OCI-LY1 (cell line): ENCODE measurements around the gene STK32C.

Experiments
- H2AFZ ChIP-seq: fragments of 200-600 bp; sonication (generic), shearing (Covaris generic); 2 replicates; pipeline ENCODE4 v1.6.0; 2014; ENCODE audit warnings: antibody characterized with exemption, mild to moderate bottlenecking, low read length
- H3F3A ChIP-seq: fragments of 200-600 bp; sonication (generic), shearing (Covaris generic); 2 replicates; pipeline ENCODE4 v1.6.0; 2014; ENCODE audit warnings: mild to moderate bottlenecking, antibody characterized with exemption, low read length, moderate library complexity; ENCODE audit not compliant: insufficient read depth
- H3K27ac ChIP-seq: fragments of 200-600 bp; sonication (generic); 2 replicates; pipeline ENCODE4 v1.5.1; 2014; ENCODE audit warnings: low read length, mixed run types, mild to moderate bottlenecking, low read depth; ENCODE audit not compliant: poor library complexity, severe bottlenecking
- H3K27me3 ChIP-seq: fragments of 200-600 bp; sonication (generic); 2 replicates; pipeline ENCODE4 v1.6.0; 2014; ENCODE audit warnings: antibody characterized with exemption, mild to moderate bottlenecking, low read length, moderate library complexity; ENCODE audit not compliant: insufficient read depth
- H3K36me3 ChIP-seq: fragments of 200-600 bp; sonication (generic); 2 replicates; pipeline ENCODE4 v1.6.1; 2014; ENCODE audit warnings: mild to moderate bottlenecking, antibody characterized with exemption, low read length, moderate library complexity, mixed read lengths; ENCODE audit not compliant: insufficient read depth
- H3K4me1 ChIP-seq: fragments of 200-600 bp; sonication (generic); 2 replicates; pipeline ENCODE4 v1.5.1; 2014; ENCODE audit warnings: mild to moderate bottlenecking, low read length, moderate library complexity; ENCODE audit not compliant: insufficient read depth, severe bottlenecking
- H3K4me2 ChIP-seq: fragments of 200-600 bp; sonication (generic), shearing (Covaris generic); 2 replicates; pipeline ENCODE4 v1.6.1; 2014; ENCODE audit warnings: low read length
- H3K4me3 ChIP-seq: fragments of 200-600 bp; sonication (generic); 2 replicates; pipeline ENCODE4 v1.5.1; 2014; ENCODE audit warnings: low read length, low read depth, mild to moderate bottlenecking, mixed read lengths; ENCODE audit not compliant: poor library complexity, severe bottlenecking
- H3K79me2 ChIP-seq: fragments of 200-600 bp; shearing (Covaris generic); 2 replicates; pipeline ENCODE4 v1.6.1; 2016; ENCODE audit warnings: mixed run types, low read length, mixed read lengths; ENCODE audit not compliant: insufficient read depth
- H3K9ac ChIP-seq: fragments of 200-600 bp; sonication (generic), shearing (Covaris generic); 2 replicates; pipeline ENCODE4 v1.6.1; 2014; ENCODE audit warnings: mild to moderate bottlenecking, low read length, mixed read lengths
- H3K9me2 ChIP-seq: fragments of 200-600 bp; sonication (generic), shearing (Covaris generic); 2 replicates; pipeline ENCODE4 v1.6.1; 2014; ENCODE audit warnings: low read depth, mild to moderate bottlenecking, low read length, mixed read lengths
- H3K9me3 ChIP-seq: fragments of 200-600 bp; shearing (Covaris generic); 2 replicates; pipeline ENCODE4 v1.6.1; 2014; ENCODE audit warnings: low read length, mixed read lengths
- H4K20me1 ChIP-seq: fragments of 200-600 bp; sonication (generic), shearing (Covaris generic); 2 replicates; pipeline ENCODE4 v1.6.0; 2016; ENCODE audit warnings: mild to moderate bottlenecking, low read length; ENCODE audit not compliant: insufficient read depth
- CTCF ChIP-seq: fragments of 200-600 bp; sonication (generic), shearing (Covaris generic); IDR thresholded peaks from 2 replicates; pipeline ENCODE4 v1.5.1; 2017; ENCODE audit warnings: mild to moderate bottlenecking, antibody characterized with exemption, low read length, moderate library complexity, mixed read lengths
- EZH2 ChIP-seq: fragments of 200-600 bp; sonication (generic), shearing (Covaris generic); IDR thresholded peaks from 2 replicates; pipeline ENCODE4 v1.8.0; 2017; ENCODE audit warnings: borderline replicate concordance, mixed run types, mild to moderate bottlenecking, antibody characterized with exemption, low read length, moderate library complexity, mixed read lengths

Gene STK32C

GRCh38 chr10:132289439-132289838 lies 18.3 kb downstream of the STK32C start:
- H3F3A ChIP-seq, result no peaks in the 10 kb centered on the region
- TF ChIP-seq EZH2 (no peak), CTCF (no peak)
- no peaks in the 10 kb centered on the region for H3K36me3 ChIP-seq
- H3K4me1 ChIP-seq, result no peaks in the 10 kb centered on the region
- no peaks in the 10 kb centered on the region for H4K20me1 ChIP-seq
- no peak overlapping the region for H3K27ac ChIP-seq
- no peak overlapping the region for H3K9ac ChIP-seq
- no peaks in the 10 kb centered on the region for H3K79me2 ChIP-seq
- no peaks in the 10 kb centered on the region for H3K27me3 ChIP-seq
- H3K9me3 ChIP-seq, result no peaks in the 10 kb centered on the region
- no peak overlapping the region for H3K4me3 ChIP-seq
- no peak overlapping the region for H3K4me2 ChIP-seq
- no peak overlapping the region for H2AFZ ChIP-seq
- no peaks in the 10 kb centered on the region for H3K9me2 ChIP-seq

GRCh38 chr10:132283604-132284382 lies 24.0 kb downstream of the STK32C start:
- Histone ChIP-seq H3K4me3 (no peak overlapping the region), H2AFZ (no peak overlapping the region), H3K36me3 (no peaks in the 10 kb centered on the region), H3K4me1 (no peaks in the 10 kb centered on the region), H3K4me2 (no peak overlapping the region), H3K27ac (no peak overlapping the region), H3K9me3 (no peaks in the 10 kb centered on the region), H3K79me2 (no peaks in the 10 kb centered on the region), H3K9ac (no peak overlapping the region), H3F3A (no peaks in the 10 kb centered on the region), H3K9me2 (no peaks in the 10 kb centered on the region), H4K20me1 (no peaks in the 10 kb centered on the region), H3K27me3 (no peaks in the 10 kb centered on the region)
- TF ChIP-seq CTCF, result no peak
- TF ChIP-seq EZH2, result no peak

- H3K4me2 ChIP-seq, result no peak overlapping the region
- no peaks in the 10 kb centered on the region for H3K4me1 ChIP-seq
- TF ChIP-seq CTCF, result no peak
- no peak for TF ChIP-seq EZH2
Measured at GRCh38 chr10:132282667-132283603, 24.8 kb downstream of the STK32C start.

More at GRCh38 chr10:132282667-132283603, 24.8 kb downstream of the STK32C start:
- Histone ChIP-seq H3K27me3 (no peaks in the 10 kb centered on the region), H3K4me3 (no peak overlapping the region), H3K9me3 (no peaks in the 10 kb centered on the region), H3K79me2 (no peaks in the 10 kb centered on the region), H3F3A (no peaks in the 10 kb centered on the region), H2AFZ (no peak overlapping the region), H3K27ac (no peak overlapping the region), H3K9me2 (no peaks in the 10 kb centered on the region), H3K36me3 (no peaks in the 10 kb centered on the region), H3K9ac (no peak overlapping the region), H4K20me1 (no peaks in the 10 kb centered on the region)
